Caco-2 (cell line): ENCODE data around the gene CACNA1B. TPM values are rescaled to one million over a fixed set of nuclear protein-coding genes. Genes with fewer than 3 reads are reported as not detected.

ENCODE experiments used
- BruUV-seq: library from RNA; stranded (reverse); fragments of 400-500 nt; replicated peaks from 2 replicates; lab custom pipeline; 2021; lab: Mats Ljungman, UMichigan
- CTCF ChIA-PET: fragments of 300-600 bp; sonication (Branson Sonifier 250); formaldehyde crosslinking; loops from one replicate; lab custom pipeline; 2022; ENCODE audit warnings: antibody characterized with exemption; lab: Charles Lee
- POLR2A ChIA-PET: fragments of 300-600 bp; sonication (Branson Sonifier 250); formaldehyde crosslinking; loops from one replicate; lab custom pipeline; 2022; ENCODE audit warnings: antibody characterized with exemption; lab: Charles Lee
- DNase-seq, 2 experiments: peaks; one replicate each; pipeline versions ENCODE4 v3.0.0 to v3.0.0-alpha.2; 2020 to 2022
- H3K27me3 ChIP-seq: replicated peaks from 2 replicates; pipeline ENCODE4 v1.6.0; 2011; ENCODE audit warnings: low read length; ENCODE audit not compliant: control insufficient read depth, insufficient read depth
- H3K36me3 ChIP-seq: 2 replicates; pipeline ENCODE4 v1.5.1; 2011; ENCODE audit warnings: low read length; ENCODE audit not compliant: control insufficient read depth, insufficient read depth
- H3K4me1 ChIP-seq: fragments of 250-450 bp; sonication (Bioruptor Pico); 2 replicates; pipeline ENCODE4 v1.5.1; 2020; ENCODE audit warnings: mild to moderate bottlenecking
- H3K4me3 ChIP-seq: 2 replicates; pipeline ENCODE4 v1.5.1; 2011; ENCODE audit warnings: low read depth, mild to moderate bottlenecking, control low read depth, low read length
- H3K9me3 ChIP-seq: fragments of 250-450 bp; sonication (Bioruptor Pico); 2 replicates; pipeline ENCODE4 v1.5.1; 2020; ENCODE audit warnings: mild to moderate bottlenecking, moderate library complexity
- H3K27ac Mint-ChIP-seq: one replicate; pipeline ENCODE4 v1.8.0; 2022; ENCODE audit warnings: mixed read lengths; ENCODE audit not compliant: unreplicated experiment
- H3K27me3 Mint-ChIP-seq: one replicate; pipeline ENCODE4 v1.8.0; 2022; ENCODE audit warnings: mixed read lengths; ENCODE audit not compliant: insufficient read depth, unreplicated experiment
- H3K36me3 Mint-ChIP-seq: one replicate; pipeline ENCODE4 v1.8.0; 2022; ENCODE audit warnings: mild to moderate bottlenecking, mixed read lengths; ENCODE audit not compliant: insufficient read depth, unreplicated experiment
- H3K4me1 Mint-ChIP-seq: one replicate; pipeline ENCODE4 v1.8.0; 2022; ENCODE audit warnings: low read depth, mixed read lengths; ENCODE audit not compliant: unreplicated experiment
- H3K4me3 Mint-ChIP-seq: one replicate; pipeline ENCODE4 v1.8.0; 2022; ENCODE audit warnings: mild to moderate bottlenecking, moderate library complexity, mixed read lengths; ENCODE audit not compliant: unreplicated experiment
- H3K9me3 Mint-ChIP-seq: one replicate; pipeline ENCODE4 v1.8.0; 2022; ENCODE audit warnings: mixed read lengths; ENCODE audit not compliant: unreplicated experiment
- CTCF ChIP-seq, 2 experiments: fragments of 200-600 bp in 1 of 2; IDR thresholded peaks; 1 replicate in 1 of 2; 2 replicates in 1 of 2; pipeline versions ENCODE4 v1.5.1 to v1.8.0; 2011 to 2022; ENCODE audit warnings: antibody characterized with exemption in 1 of 2, control low read depth in 1 of 2, inconsistent platforms in 1 of 2, low read depth in 1 of 2, low read length in 1 of 2, mild to moderate bottlenecking in 1 of 2, moderate library complexity in 1 of 2; ENCODE audit not compliant: insufficient read depth in 1 of 2, severe bottlenecking in 1 of 2, unreplicated experiment in 1 of 2
- intact Hi-C: fragments of 100-400 bp; cut with micrococcal nuclease; formaldehyde crosslinking; loops from one replicate; pipeline ENCODE4 v1.10.0; 2022; ENCODE audit not compliant: unreplicated experiment
- total RNA-seq: library from RNA; stranded (reverse); gene quantifications from 2 replicates; pipeline ENCODE4 v1.2.3, GENCODE V29; 2022

The CACNA1B gene
- total RNA-seq, 1 experiment from 2014 or later: 0.11 TPM

GRCh38 chr9:137969008-137969407 is 91.4 kb downstream of the CACNA1B start:
- intact Hi-C loops: no loop called here
- Histone ChIP-seq H3K36me3 (no peaks in the 10 kb centered on the region), H3K4me1 (no peaks in the 10 kb centered on the region), H3K27me3 (peaks cover 1% of the 10 kb centered on the region; the same call in 1 of the 2 replicates), H3K9me3 (no peaks in the 10 kb centered on the region), H3K4me3 (no peak overlapping the region)
- no TSS peak for BruUV-seq
- DNase-seq: no peak
- no peak for TF ChIP-seq CTCF (IDR thresholded peaks at IDR 0.05; ENCODE audit: insufficient read depth in 1 of 2, low read depth in 1 of 2, low read length in 1 of 2, severe bottlenecking in 1 of 2, unreplicated experiment in 1 of 2)
- no peak overlapping the region for H3K27ac Mint-ChIP-seq
- H3K36me3 Mint-ChIP-seq: no peaks in the 10 kb centered on the region
- CTCF ChIA-PET: no interaction called here
- H3K4me1 Mint-ChIP-seq: no peaks in the 10 kb centered on the region
- POLR2A ChIA-PET: no interaction called here
- peaks cover 9% of the 10 kb centered on the region for H3K27me3 Mint-ChIP-seq
- H3K4me3 Mint-ChIP-seq: no peak overlapping the region
- H3K9me3 Mint-ChIP-seq: no peaks in the 10 kb centered on the region

- ChIA-PET POLR2A (no interaction called here), CTCF (no interaction called here)
- no TSS peak for BruUV-seq
- no peaks in the 10 kb centered on the region for H3K36me3 ChIP-seq
- no peak for DNase-seq
- Mint-ChIP-seq H3K36me3 (no peaks in the 10 kb centered on the region), H3K27ac (no peak overlapping the region), H3K9me3 (no peaks in the 10 kb centered on the region), H3K4me3 (no peak overlapping the region), H3K27me3 (peaks cover 5% of the 10 kb centered on the region), H3K4me1 (no peaks in the 10 kb centered on the region)
- intact Hi-C loops: no loop called here
- no peaks in the 10 kb centered on the region for H3K4me1 ChIP-seq
- H3K4me3 ChIP-seq: no peak overlapping the region
- peaks cover 1% of the 10 kb centered on the region; the same call in 1 of the 2 replicates for H3K27me3 ChIP-seq
- no peak for TF ChIP-seq CTCF (IDR thresholded peaks at IDR 0.05; ENCODE audit: insufficient read depth in 1 of 2, low read depth in 1 of 2, low read length in 1 of 2, severe bottlenecking in 1 of 2, unreplicated experiment in 1 of 2)
- H3K9me3 ChIP-seq: no peaks in the 10 kb centered on the region
These were observed 92.1 kb downstream of the CACNA1B start for GRCh38 chr9:137969685-137970084.

- intact Hi-C loops: no loop called here
These were observed 92.5 kb downstream of the CACNA1B start for GRCh38 chr9:137970098-137970497.

More at GRCh38 chr9:137970098-137970497, 92.5 kb downstream of the CACNA1B start:
- H3K4me1 Mint-ChIP-seq: no peaks in the 10 kb centered on the region
- peaks cover 5% of the 10 kb centered on the region for H3K27me3 Mint-ChIP-seq
- H3K36me3 ChIP-seq: no peaks in the 10 kb centered on the region
- CTCF ChIA-PET: interaction anchor here (0.6 kb wide), 1 partner anchor 58 kb away, joined by 5 read pairs; no protein-coding TSS in a partner anchor
- no peak overlapping the region for H3K4me3 ChIP-seq
- no peak for TF ChIP-seq CTCF (IDR thresholded peaks at IDR 0.05; ENCODE audit: insufficient read depth in 1 of 2, low read depth in 1 of 2, low read length in 1 of 2, severe bottlenecking in 1 of 2, unreplicated experiment in 1 of 2)
- H3K27me3 ChIP-seq: peaks cover 1% of the 10 kb centered on the region; the same call in 1 of the 2 replicates
- BruUV-seq: no TSS peak
- no peaks in the 10 kb centered on the region for H3K9me3 ChIP-seq
- DNase-seq: no peak
- no peak overlapping the region for H3K27ac Mint-ChIP-seq
- POLR2A ChIA-PET: no interaction called here
- no peaks in the 10 kb centered on the region for H3K36me3 Mint-ChIP-seq
- H3K9me3 Mint-ChIP-seq: no peaks in the 10 kb centered on the region
- no peak overlapping the region for H3K4me3 Mint-ChIP-seq
- H3K4me1 ChIP-seq: no peaks in the 10 kb centered on the region
